Measurements from ENCODE around the gene KCNB1.

KCNB1 gene

GRCh38 chr20:49344975-49345374 lies 137.5 kb downstream of the KCNB1 start:
- Histone ChIP-seq H3K4me1 (no peaks in the 10 kb centered on the region; the same call in 1 of the 2 replicates), H3K9me3 (no peaks in the 10 kb centered on the region), H3K27me3 (no peaks in the 10 kb centered on the region), H3K4me3 (ENCODE audit: low read depth, low read length) (no peak overlapping the region), H3K36me3 (no peaks in the 10 kb centered on the region)
- DNase-seq = no peak
- TF ChIP-seq CTCF (IDR thresholded peaks at IDR 0.05; ENCODE audit: low read depth, low read length) = no peak

- DNase-seq = no peak
- no peaks in the 10 kb centered on the region; the same call in 1 of the 2 replicates for H3K4me1 ChIP-seq
- H3K4me3 ChIP-seq (ENCODE audit: low read depth, low read length) = no peak overlapping the region
- TF ChIP-seq CTCF (IDR thresholded peaks at IDR 0.05; ENCODE audit: low read depth, low read length) = no peak
- no peaks in the 10 kb centered on the region for H3K27me3 ChIP-seq
- no peaks in the 10 kb centered on the region for H3K36me3 ChIP-seq
- no peaks in the 10 kb centered on the region for H3K9me3 ChIP-seq
Observed at GRCh38 chr20:49344140-49344539, 138.3 kb downstream of the KCNB1 start.

- DNase-seq = no peak
- no peak overlapping the region for H3K4me3 ChIP-seq (ENCODE audit: low read depth, low read length)
Observed at GRCh38 chr20:49343246-49343645, 139.2 kb downstream of the KCNB1 start.

GRCh38 chr20:49340161-49340966 lies 142.1 kb downstream of the KCNB1 start:
- H3K36me3 ChIP-seq = no peaks in the 10 kb centered on the region
- no peak overlapping the region for H3K4me3 ChIP-seq (ENCODE audit: low read depth, low read length)
- no peaks in the 10 kb centered on the region for H3K4me1 ChIP-seq
- no peaks in the 10 kb centered on the region for H3K9me3 ChIP-seq
- TF ChIP-seq CTCF (IDR thresholded peaks at IDR 0.05; ENCODE audit: low read depth, low read length) = no peak
- peak; percentile 39 for DNase-seq
- no peaks in the 10 kb centered on the region for H3K27me3 ChIP-seq

More at GRCh38 chr20:49343246-49343645, 139.2 kb downstream of the KCNB1 start:
- Histone ChIP-seq H3K4me1 (no peaks in the 10 kb centered on the region; the same call in 1 of the 2 replicates), H3K27me3 (no peaks in the 10 kb centered on the region), H3K36me3 (no peaks in the 10 kb centered on the region), H3K9me3 (no peaks in the 10 kb centered on the region)
- no peak for TF ChIP-seq CTCF (IDR thresholded peaks at IDR 0.05; ENCODE audit: low read depth, low read length)

GRCh38 chr20:49339123-49339522 lies 143.3 kb downstream of the KCNB1 start:
- Histone ChIP-seq H3K9me3 (no peaks in the 10 kb centered on the region), H3K4me3 (ENCODE audit: low read depth, low read length) (no peak overlapping the region), H3K27me3 (no peaks in the 10 kb centered on the region), H3K4me1 (no peaks in the 10 kb centered on the region), H3K36me3 (no peaks in the 10 kb centered on the region)
- DNase-seq = no peak
- no peak for TF ChIP-seq CTCF (IDR thresholded peaks at IDR 0.05; ENCODE audit: low read depth, low read length)

- Histone ChIP-seq H3K4me1 (no peaks in the 10 kb centered on the region), H3K36me3 (no peaks in the 10 kb centered on the region), H3K9me3 (no peaks in the 10 kb centered on the region), H3K27me3 (no peaks in the 10 kb centered on the region), H3K4me3 (ENCODE audit: low read depth, low read length) (no peak overlapping the region)
- no peak for DNase-seq
- no peak for TF ChIP-seq CTCF (IDR thresholded peaks at IDR 0.05; ENCODE audit: low read depth, low read length)
Observed at GRCh38 chr20:49338061-49338460, 144.4 kb downstream of the KCNB1 start.
